Neuronal stem cell (in vitro differentiated cells): Measurements from ENCODE around the gene C1orf35.

Experiments
- DNase-seq: peaks from one replicate; pipeline ENCODE4 v3.0.0-alpha.2; 2013; ENCODE audit warnings: low spot score
- H2AFZ ChIP-seq: one replicate; pipeline ENCODE4 v1.6.1; 2013; ENCODE audit warnings: mild to moderate bottlenecking, low read length, inconsistent platforms
- H2AK5ac ChIP-seq: 2 replicates; pipeline ENCODE4 v1.6.1; 2013; ENCODE audit warnings: low read depth, mild to moderate bottlenecking, inconsistent platforms, low read length, moderate library complexity, mixed read lengths
- H2BK120ac ChIP-seq: 2 replicates; pipeline ENCODE4 v1.6.1; 2013; ENCODE audit warnings: low read depth, mild to moderate bottlenecking, inconsistent platforms, low read length, moderate library complexity, mixed read lengths
- H2BK12ac ChIP-seq: one replicate; pipeline ENCODE4 v1.6.1; 2013; ENCODE audit warnings: low read length, inconsistent platforms
- H2BK15ac ChIP-seq: 2 replicates; pipeline ENCODE4 v1.6.1; 2013; ENCODE audit warnings: mild to moderate bottlenecking, low read length, inconsistent platforms, mixed read lengths
- H2BK5ac ChIP-seq: one replicate; pipeline ENCODE4 v1.6.1; 2013; ENCODE audit warnings: inconsistent platforms, mild to moderate bottlenecking, low read length, moderate library complexity
- H3K14ac ChIP-seq: one replicate; pipeline ENCODE4 v1.6.1; 2013; ENCODE audit warnings: low read length, inconsistent platforms
- H3K18ac ChIP-seq: 2 replicates; pipeline ENCODE4 v1.6.1; 2013; ENCODE audit warnings: low read length, inconsistent platforms
- H3K23ac ChIP-seq: 2 replicates; pipeline ENCODE4 v1.6.1; 2013; ENCODE audit warnings: low read depth, mild to moderate bottlenecking, mixed read lengths, low read length, inconsistent platforms; ENCODE audit not compliant: poor library complexity
- H3K27ac ChIP-seq: replicated peaks from 3 replicates; pipeline ENCODE4 v1.5.1; 2013; ENCODE audit warnings: low read length, inconsistent platforms
- H3K27me3 ChIP-seq, 3 experiments: 2 replicates each; pipeline ENCODE4 v1.6.1; 2013; ENCODE audit warnings: low read length in 3 of 3, mild to moderate bottlenecking in 2 of 3, inconsistent platforms in 1 of 3, low read depth in 1 of 3, mixed read lengths in 1 of 3, moderate library complexity in 1 of 3; ENCODE audit not compliant: control insufficient read depth in 3 of 3, insufficient read depth in 3 of 3
- H3K36me3 ChIP-seq, 2 donors: replicated peaks in 1 of 2; 2 replicates each; pipeline ENCODE4 v1.6.1; 2013; ENCODE audit warnings: low read length in 2 of 2; ENCODE audit not compliant: control insufficient read depth in 2 of 2, insufficient read depth in 2 of 2
- H3K4ac ChIP-seq: 2 replicates; pipeline ENCODE4 v1.6.1; 2013; ENCODE audit warnings: inconsistent platforms, mild to moderate bottlenecking, low read length, moderate library complexity
- H3K4me1 ChIP-seq, 2 donors: 1 replicate in 1 of 2; 2 replicates in 1 of 2; pipeline ENCODE4 v1.6.1; 2013; ENCODE audit warnings: low read length in 2 of 2, low read depth in 1 of 2; ENCODE audit not compliant: control insufficient read depth in 2 of 2, insufficient read depth in 1 of 2
- H3K4me2 ChIP-seq: one replicate; pipeline ENCODE4 v1.6.1; 2013; ENCODE audit warnings: mild to moderate bottlenecking, low read length, inconsistent platforms; ENCODE audit not compliant: insufficient read depth, poor library complexity, severe bottlenecking
- H3K4me3 ChIP-seq, 2 donors: 2 replicates each; pipeline ENCODE4 v1.5.1; 2013; ENCODE audit warnings: low read length in 2 of 2, mild to moderate bottlenecking in 2 of 2, inconsistent platforms in 1 of 2, moderate library complexity in 1 of 2
- H3K79me1 ChIP-seq: one replicate; pipeline ENCODE4 v1.6.1; 2013; ENCODE audit warnings: low read depth, mild to moderate bottlenecking, inconsistent platforms, low read length, moderate library complexity
- H3K9ac ChIP-seq: one replicate; pipeline ENCODE4 v1.6.1; 2013; ENCODE audit warnings: mild to moderate bottlenecking, low read depth, low read length, inconsistent platforms; ENCODE audit not compliant: poor library complexity
- H3K9me3 ChIP-seq, 2 donors: replicated peaks in 1 of 2; 2 replicates each; pipeline versions ENCODE3 to v1.6.1; 2013; ENCODE audit warnings: low read length in 2 of 2, mild to moderate bottlenecking in 2 of 2, inconsistent platforms in 1 of 2, low read depth in 1 of 2, mixed read lengths in 1 of 2, moderate library complexity in 1 of 2; ENCODE audit not compliant: control insufficient read depth in 2 of 2, insufficient read depth in 1 of 2
- H4K8ac ChIP-seq: one replicate; pipeline ENCODE4 v1.6.1; 2013; ENCODE audit warnings: low read depth, mild to moderate bottlenecking, inconsistent platforms, low read length, moderate library complexity
- H4K91ac ChIP-seq: one replicate; pipeline ENCODE4 v1.6.1; 2013; ENCODE audit warnings: low read length, low read depth, mild to moderate bottlenecking, inconsistent platforms; ENCODE audit not compliant: poor library complexity
- WGBS, 2 donors: extraction: QIAGEN DNeasy Blood & Tissue Kit; methylation state at CpG; one replicate each; pipeline ENCODE4 v1.1.7; 2013; ENCODE audit warnings: missing lambda C conversion rate in 2 of 2, mixed read lengths in 1 of 2; ENCODE audit not compliant: insufficient read length in 2 of 2, insufficient replicate concordance in 1 of 2; ENCODE audit errors: extremely low coverage in 2 of 2; 5-methylcytosine and 5-hydroxymethylcytosine counted together

The C1orf35 gene

GRCh38 chr1:228125185-228125584 is 22.1 kb upstream of the C1orf35 start:
- Histone ChIP-seq H2BK5ac (no peak overlapping the region), H4K91ac (no peak overlapping the region), H3K27me3 (peaks cover 0 to 5% (median 3%) of the 10 kb centered on the region in 3 experiments), H3K36me3 (no peaks in the 10 kb centered on the region), H3K27ac (no peak overlapping the region), H2BK12ac (no peak overlapping the region), H3K4ac (no peak overlapping the region), H2BK15ac (no peak overlapping the region), H3K9me3 (peaks cover 0 to under 1% of the 10 kb centered on the region in 2 donors), H4K8ac (no peak overlapping the region), H3K23ac (no peak overlapping the region), H2AK5ac (no peak overlapping the region), H3K14ac (no peak overlapping the region), H3K4me2 (no peak overlapping the region), H3K79me1 (no peaks in the 10 kb centered on the region), H3K18ac (no peak overlapping the region), H3K4me3 (no peak overlapping the region), H2AFZ (peak overlapping the region; percentile 2), H3K9ac (no peak overlapping the region), H3K4me1 (peaks cover 0 to 3% of the 10 kb centered on the region in 2 donors), H2BK120ac (no peak overlapping the region)
- WGBS, 2 donors = no CpG with 5 or more reads among the region's 5 CpGs
- no peak for DNase-seq

GRCh38 chr1:228123505-228123904 is 20.4 kb upstream of the C1orf35 start:
- H2BK12ac ChIP-seq = no peak overlapping the region
- no peak overlapping the region for H2BK15ac ChIP-seq
- H4K91ac ChIP-seq = no peak overlapping the region
- no peak overlapping the region for H3K9ac ChIP-seq
- H3K27me3 ChIP-seq = peaks cover 0 to 3% (median 2%) of the 10 kb centered on the region in 3 experiments
- no peak overlapping the region for H3K14ac ChIP-seq
- no peaks in the 10 kb centered on the region for H3K79me1 ChIP-seq
- H3K4ac ChIP-seq = no peak overlapping the region
- H3K27ac ChIP-seq = no peak overlapping the region
- DNase-seq = no peak
- H3K36me3 ChIP-seq = no peaks in the 10 kb centered on the region
- no peak overlapping the region for H3K4me3 ChIP-seq
- no peak overlapping the region for H4K8ac ChIP-seq
- H3K9me3 ChIP-seq = peaks cover 2 to 3% of the 10 kb centered on the region in 2 donors
- H2AFZ ChIP-seq = no peak overlapping the region
- WGBS, 2 donors = no CpG with 5 or more reads among the region's 2 CpGs
- H2BK5ac ChIP-seq = no peak overlapping the region
- no peak overlapping the region for H3K4me2 ChIP-seq
- H3K23ac ChIP-seq = no peak overlapping the region
- H2BK120ac ChIP-seq = no peak overlapping the region
- no peak overlapping the region for H3K18ac ChIP-seq
- peaks cover 0 to 3% of the 10 kb centered on the region in 2 donors for H3K4me1 ChIP-seq
- H2AK5ac ChIP-seq = no peak overlapping the region

GRCh38 chr1:228122921-228123441 is 19.9 kb upstream of the C1orf35 start:
- Histone ChIP-seq H2BK5ac (no peak overlapping the region), H2AK5ac (no peak overlapping the region), H3K9ac (no peak overlapping the region), H3K4me2 (no peak overlapping the region), H3K4ac (no peak overlapping the region), H3K27me3 (peaks cover 0 to 3% (median 2%) of the 10 kb centered on the region in 3 experiments), H2BK15ac (no peak overlapping the region), H3K27ac (no peak overlapping the region), H3K9me3 (peaks cover 2 to 3% of the 10 kb centered on the region in 2 donors), H3K4me3 (no peak overlapping the region), H2AFZ (no peak overlapping the region), H4K8ac (no peak overlapping the region), H3K4me1 (peaks cover 0 to 3% of the 10 kb centered on the region in 2 donors), H3K14ac (no peak overlapping the region), H2BK12ac (no peak overlapping the region), H3K79me1 (no peaks in the 10 kb centered on the region), H3K18ac (no peak overlapping the region), H3K36me3 (no peaks in the 10 kb centered on the region), H2BK120ac (no peak overlapping the region), H3K23ac (no peak overlapping the region), H4K91ac (no peak overlapping the region)
- WGBS, 2 donors = no CpG with 5 or more reads among the region's 1 CpG
- DNase-seq = no peak

- H3K4me3 ChIP-seq = no peak overlapping the region
- no peak overlapping the region for H2AK5ac ChIP-seq
- no CpG with 5 or more reads among the region's 5 CpGs for WGBS, 2 donors
- no peak overlapping the region for H3K27ac ChIP-seq
- H2BK12ac ChIP-seq = no peak overlapping the region
- H3K36me3 ChIP-seq = no peaks in the 10 kb centered on the region
- H3K4me1 ChIP-seq = peaks cover 0 to 3% of the 10 kb centered on the region in 2 donors
- H4K8ac ChIP-seq = no peak overlapping the region
- H3K18ac ChIP-seq = no peak overlapping the region
- H3K9me3 ChIP-seq = peaks cover 2 to 3% of the 10 kb centered on the region in 2 donors
- H2BK5ac ChIP-seq = no peak overlapping the region
- no peak for DNase-seq
- no peak overlapping the region for H2BK15ac ChIP-seq
- H3K4me2 ChIP-seq = no peak overlapping the region
- H3K27me3 ChIP-seq = peaks cover 0 to 3% (median 2%) of the 10 kb centered on the region in 3 experiments
- H3K4ac ChIP-seq = no peak overlapping the region
- no peaks in the 10 kb centered on the region for H3K79me1 ChIP-seq
- H2AFZ ChIP-seq = no peak overlapping the region
- H2BK120ac ChIP-seq = no peak overlapping the region
- no peak overlapping the region for H3K14ac ChIP-seq
- H3K23ac ChIP-seq = no peak overlapping the region
- H3K9ac ChIP-seq = no peak overlapping the region
- H4K91ac ChIP-seq = no peak overlapping the region
These were observed 17.8 kb upstream of the C1orf35 start for GRCh38 chr1:228120857-228121489.
